Progenitor cell of endocrine pancreas (in vitro differentiated cells): ENCODE results near the gene EIF1AD. TPM values are rescaled to one million over a fixed set of nuclear protein-coding genes. Genes with fewer than 3 reads are reported as not detected.
"Not testable (repeated sequence)": the region's sequence is repeated elsewhere in the genome, so short reads cannot be mapped to it uniquely, and the experiment has no call there.

Experiments
- DNase-seq: peaks from one replicate; pipeline ENCODE4 v3.0.0; 2021; ENCODE audit warnings: low spot score; ENCODE audit not compliant: unreplicated experiment
- H3K27ac Mint-ChIP-seq: 2 replicates; pipeline ENCODE4 v1.8.0; 2021; ENCODE audit warnings: mild to moderate bottlenecking, moderate library complexity, mixed read lengths
- H3K27me3 Mint-ChIP-seq: 2 replicates; pipeline ENCODE4 v1.8.0; 2021; ENCODE audit warnings: mixed read lengths
- H3K36me3 Mint-ChIP-seq: 2 replicates; pipeline ENCODE4 v1.8.0; 2022; ENCODE audit warnings: mixed read lengths; ENCODE audit not compliant: insufficient read depth
- H3K4me1 Mint-ChIP-seq: 2 replicates; pipeline ENCODE4 v1.8.0; 2021; ENCODE audit warnings: low read depth, mixed read lengths
- H3K4me3 Mint-ChIP-seq: 2 replicates; pipeline ENCODE4 v1.8.0; 2021; ENCODE audit warnings: low read depth, mild to moderate bottlenecking, moderate library complexity, mixed read lengths
- H3K9me3 Mint-ChIP-seq: 2 replicates; pipeline ENCODE4 v1.8.0; 2021; ENCODE audit warnings: low read depth, mixed read lengths
- total RNA-seq: library from RNA; stranded (reverse); gene quantifications from 2 replicates; pipeline ENCODE4 v1.2.1, GENCODE V29; 2021
- TF ChIP-seq, protein P1 (sequence below): fragments of 200-600 bp; sonication (generic); IDR thresholded peaks from one replicate; pipeline ENCODE4 v1.5.0; 2021; ENCODE audit warnings: antibody characterized with exemption, mild to moderate bottlenecking; ENCODE audit not compliant: unreplicated experiment

EIF1AD gene
- total RNA-seq, 1 donor from 2014 or later = 40.1 TPM

DNA sequence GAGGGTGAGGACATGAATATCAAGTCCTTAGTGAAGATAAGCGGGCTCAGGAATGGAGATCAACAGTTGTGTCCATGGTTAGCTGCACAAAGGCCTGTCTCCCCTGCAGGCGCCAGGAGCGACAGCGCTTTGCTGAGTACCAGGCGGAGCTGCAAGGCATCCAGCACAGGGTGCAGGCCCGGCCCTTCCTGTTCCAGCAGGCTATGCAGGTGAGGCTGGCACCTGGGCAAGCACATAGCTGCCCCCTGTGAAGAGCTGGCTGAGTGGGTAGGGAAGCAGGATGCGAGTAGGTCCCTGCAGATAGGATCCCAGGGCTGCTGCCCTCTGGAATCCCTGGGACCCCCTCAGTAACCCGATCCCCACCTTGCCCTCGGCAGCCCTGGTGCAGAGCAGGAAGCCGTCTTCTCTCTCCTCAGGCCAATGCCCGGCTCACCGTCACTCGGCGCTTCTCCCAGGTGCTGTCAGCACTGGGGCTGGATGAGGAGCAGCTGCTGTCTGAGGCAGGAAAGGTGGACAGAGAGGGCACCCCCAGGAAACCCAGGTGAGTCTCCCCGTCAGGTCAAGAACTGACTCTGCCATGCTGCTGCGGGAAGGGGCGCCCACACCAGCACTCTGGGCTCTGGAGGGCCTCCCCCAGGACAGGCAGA is 43.1 kb downstream of the EIF1AD start:
- Mint-ChIP-seq H3K27me3 (no peaks in the 10 kb centered on the region), H3K27ac (peak overlapping the region; percentile 56), H3K4me1 (peaks cover 15% of the 10 kb centered on the region), H3K4me3 (no peak overlapping the region), H3K36me3 (peaks cover 2% of the 10 kb centered on the region), H3K9me3 (no peaks in the 10 kb centered on the region)
- DNase-seq = no peak
- TF ChIP-seq, protein P1, sequence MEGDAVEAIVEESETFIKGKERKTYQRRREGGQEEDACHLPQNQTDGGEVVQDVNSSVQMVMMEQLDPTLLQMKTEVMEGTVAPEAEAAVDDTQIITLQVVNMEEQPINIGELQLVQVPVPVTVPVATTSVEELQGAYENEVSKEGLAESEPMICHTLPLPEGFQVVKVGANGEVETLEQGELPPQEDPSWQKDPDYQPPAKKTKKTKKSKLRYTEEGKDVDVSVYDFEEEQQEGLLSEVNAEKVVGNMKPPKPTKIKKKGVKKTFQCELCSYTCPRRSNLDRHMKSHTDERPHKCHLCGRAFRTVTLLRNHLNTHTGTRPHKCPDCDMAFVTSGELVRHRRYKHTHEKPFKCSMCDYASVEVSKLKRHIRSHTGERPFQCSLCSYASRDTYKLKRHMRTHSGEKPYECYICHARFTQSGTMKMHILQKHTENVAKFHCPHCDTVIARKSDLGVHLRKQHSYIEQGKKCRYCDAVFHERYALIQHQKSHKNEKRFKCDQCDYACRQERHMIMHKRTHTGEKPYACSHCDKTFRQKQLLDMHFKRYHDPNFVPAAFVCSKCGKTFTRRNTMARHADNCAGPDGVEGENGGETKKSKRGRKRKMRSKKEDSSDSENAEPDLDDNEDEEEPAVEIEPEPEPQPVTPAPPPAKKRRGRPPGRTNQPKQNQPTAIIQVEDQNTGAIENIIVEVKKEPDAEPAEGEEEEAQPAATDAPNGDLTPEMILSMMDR = no peak

DNA sequence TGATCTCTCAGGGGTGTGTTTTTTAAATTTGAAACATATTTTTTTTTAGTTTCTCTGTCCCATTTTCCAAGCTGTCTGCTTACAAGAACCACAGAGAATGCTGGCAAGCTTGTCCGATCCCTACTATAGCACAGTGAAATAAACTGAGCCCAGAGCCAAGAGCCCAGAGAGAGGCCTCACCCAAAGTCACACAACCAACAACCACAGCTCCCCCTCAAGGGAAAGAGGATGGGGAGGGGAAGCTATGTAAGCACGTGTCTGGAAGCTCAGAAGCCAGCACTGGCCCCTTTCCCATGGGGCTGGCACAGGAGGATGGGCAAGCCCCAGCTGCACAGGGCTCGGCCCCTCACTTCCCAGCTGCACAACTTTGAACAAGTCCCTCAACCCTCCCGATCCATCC is 43.7 kb downstream of the EIF1AD start:
- peaks cover 15% of the 10 kb centered on the region for H3K4me1 Mint-ChIP-seq
- TF ChIP-seq, protein P1 = no peak
- no peaks in the 10 kb centered on the region for H3K9me3 Mint-ChIP-seq
- no peak overlapping the region for H3K27ac Mint-ChIP-seq
- DNase-seq = no peak
- H3K27me3 Mint-ChIP-seq = no peaks in the 10 kb centered on the region
- H3K4me3 Mint-ChIP-seq = no peak overlapping the region
- H3K36me3 Mint-ChIP-seq = peaks cover 2% of the 10 kb centered on the region

DNA sequence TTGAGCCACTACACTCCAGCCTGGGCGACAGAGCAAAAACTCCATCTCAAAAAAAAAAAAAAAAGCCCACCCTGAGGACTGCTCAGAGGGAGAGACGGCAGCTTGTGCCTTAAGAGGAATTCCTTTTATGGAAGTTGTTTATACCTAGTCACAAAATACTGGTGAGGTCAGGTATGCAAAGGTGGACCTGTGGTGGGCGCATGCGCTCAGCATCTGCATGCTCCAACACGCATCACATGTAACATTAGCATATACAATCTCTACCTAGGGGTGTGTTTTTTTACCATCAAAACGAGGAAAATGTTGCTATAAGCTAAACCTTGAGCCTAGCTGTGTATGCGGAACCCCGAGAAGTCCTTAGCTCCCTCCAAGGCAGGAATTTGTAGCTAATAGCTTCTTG is 47.2 kb downstream of the EIF1AD start:
- DNase-seq = no peak
- Mint-ChIP-seq H3K4me1 (peaks cover 4% of the 10 kb centered on the region), H3K36me3 (no peaks in the 10 kb centered on the region), H3K27me3 (no peaks in the 10 kb centered on the region), H3K4me3 (no peak overlapping the region), H3K9me3 (no peaks in the 10 kb centered on the region), H3K27ac (no peak overlapping the region)
- TF ChIP-seq, protein P1 = no peak

DNA sequence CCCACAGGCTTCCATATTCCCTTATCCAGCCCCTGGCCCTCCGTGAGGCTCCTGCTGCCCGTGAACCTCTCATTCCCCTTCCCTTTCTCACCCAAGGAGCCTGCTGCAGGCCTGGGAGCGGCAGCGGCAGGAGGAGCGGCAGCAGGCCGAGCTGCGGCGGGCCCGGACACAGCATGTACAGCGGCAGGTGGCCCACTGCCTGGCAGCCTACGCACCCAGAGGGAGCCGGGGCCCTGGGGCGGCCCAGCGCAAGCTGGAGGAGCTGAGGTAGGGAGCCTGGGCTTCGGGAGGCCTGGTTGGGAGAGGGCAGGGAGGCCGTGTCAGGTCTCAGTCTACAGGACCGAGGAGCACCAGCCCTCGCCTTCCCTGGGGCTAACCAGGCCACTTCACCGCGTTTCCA is 48.5 kb downstream of the EIF1AD start:
- TF ChIP-seq, protein P1 = no peak
- H3K27me3 Mint-ChIP-seq = no peaks in the 10 kb centered on the region
- H3K4me3 Mint-ChIP-seq = no peak overlapping the region
- no peak for DNase-seq
- no peak overlapping the region for H3K27ac Mint-ChIP-seq
- no peaks in the 10 kb centered on the region for H3K36me3 Mint-ChIP-seq
- H3K9me3 Mint-ChIP-seq = no peaks in the 10 kb centered on the region
- peaks cover 4% of the 10 kb centered on the region for H3K4me1 Mint-ChIP-seq

DNA sequence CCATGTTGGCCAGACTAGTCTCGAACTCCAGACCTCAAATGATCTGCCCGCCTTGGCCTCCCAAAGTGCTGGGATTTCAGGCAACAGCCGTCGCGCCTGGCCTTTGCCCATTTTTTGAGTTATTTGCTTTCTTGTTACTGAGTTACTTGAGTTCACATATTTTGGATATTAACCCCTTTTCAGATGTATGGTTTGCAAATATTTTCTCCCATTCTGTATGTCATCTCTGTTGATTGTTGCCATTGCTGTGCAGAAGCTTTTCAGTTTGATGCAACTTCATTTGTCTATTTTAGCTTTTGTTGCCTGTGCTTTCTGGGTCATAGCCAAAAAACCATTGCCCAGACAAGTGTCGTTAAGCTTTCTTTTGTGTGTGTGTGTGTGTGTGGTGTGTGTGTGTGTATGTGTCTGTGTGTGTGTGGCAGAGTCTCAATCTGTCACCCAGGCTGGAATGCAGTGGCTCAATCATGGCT is 49.9 kb downstream of the EIF1AD start:
- Mint-ChIP-seq H3K27me3 (peaks cover 6% of the 10 kb centered on the region), H3K4me1 (peaks cover 4% of the 10 kb centered on the region), H3K4me3 (no peak overlapping the region), H3K36me3 (no peaks in the 10 kb centered on the region), H3K9me3 (no peaks in the 10 kb centered on the region), H3K27ac (no peak overlapping the region)
- TF ChIP-seq, protein P1 = no peak
- no peak for DNase-seq

DNA sequence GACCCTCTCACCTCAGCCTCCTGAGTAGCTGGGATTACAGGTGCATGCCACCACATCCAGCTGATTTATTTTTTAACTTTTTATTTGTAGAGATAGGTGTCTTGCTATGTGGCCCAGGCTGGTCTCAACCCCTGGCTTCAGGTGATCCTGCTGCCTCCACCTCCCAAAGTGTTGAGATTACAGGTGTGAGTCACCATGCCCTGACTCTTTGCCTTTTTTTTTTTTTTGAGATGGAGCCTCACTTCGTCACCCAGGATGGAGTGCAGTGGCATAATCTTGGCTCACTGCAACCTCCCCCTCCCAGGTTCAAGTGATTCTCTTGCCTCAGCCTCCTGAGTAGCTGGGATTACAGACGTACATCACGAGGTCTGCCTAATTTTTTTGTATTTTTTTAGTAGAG is 50.3 kb downstream of the EIF1AD start:
- H3K4me3 Mint-ChIP-seq, DNase-seq, H3K4me1 Mint-ChIP-seq: not testable (repeated sequence)

GRCh38 chr11:65950711-65951110 is 51.2 kb downstream of the EIF1AD start:
- not testable (repeated sequence) for H3K9me3 Mint-ChIP-seq, H3K36me3 Mint-ChIP-seq, DNase-seq, H3K27ac Mint-ChIP-seq, H3K27me3 Mint-ChIP-seq, H3K4me3 Mint-ChIP-seq, H3K4me1 Mint-ChIP-seq

More for the DNA sequence above, 50.3 kb downstream of the EIF1AD start:
- H3K27me3 Mint-ChIP-seq, H3K27ac Mint-ChIP-seq, H3K9me3 Mint-ChIP-seq, H3K36me3 Mint-ChIP-seq: not testable (repeated sequence)
